GM03348 (cell line): Measurements from ENCODE around the gene COTL1.
"Not testable (repeated sequence)": the region's sequence is repeated elsewhere in the genome, so short reads cannot be mapped to it uniquely, and the experiment has no call there.

Experiments
- DNase-seq: peaks from one replicate; pipeline ENCODE4 v3.0.0; 2012; ENCODE audit warnings: low spot score

COTL1 gene

DNA sequence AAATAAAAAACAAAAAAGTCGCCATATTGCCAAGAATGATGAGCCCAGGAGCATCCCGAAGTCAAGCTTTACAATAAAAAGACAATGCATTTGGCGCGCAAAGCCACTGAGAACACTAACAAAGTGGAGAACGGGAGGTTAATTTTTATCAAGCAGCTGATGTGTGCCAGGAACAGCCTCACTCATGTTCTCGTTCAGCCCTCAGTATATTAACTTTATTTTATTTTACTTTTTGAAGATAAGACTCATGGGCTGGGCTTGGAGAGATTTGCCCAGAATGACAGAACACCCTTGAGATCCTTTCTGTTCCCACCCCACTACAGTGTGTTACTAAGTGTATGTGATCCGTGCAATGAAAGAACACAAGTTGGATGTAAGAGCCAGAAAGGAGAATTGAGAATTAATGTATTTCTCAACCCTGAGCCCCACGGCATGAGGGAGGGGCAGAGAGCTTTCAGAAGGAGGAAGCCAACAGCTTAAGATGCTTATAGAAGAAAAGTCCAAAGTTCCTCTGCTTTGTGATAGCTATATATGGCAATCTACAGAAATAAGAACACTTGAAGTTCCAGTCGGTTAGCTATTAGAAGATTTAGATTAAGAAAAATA is 48.4 kb downstream of the COTL1 start:
- no peak for DNase-seq

DNA sequence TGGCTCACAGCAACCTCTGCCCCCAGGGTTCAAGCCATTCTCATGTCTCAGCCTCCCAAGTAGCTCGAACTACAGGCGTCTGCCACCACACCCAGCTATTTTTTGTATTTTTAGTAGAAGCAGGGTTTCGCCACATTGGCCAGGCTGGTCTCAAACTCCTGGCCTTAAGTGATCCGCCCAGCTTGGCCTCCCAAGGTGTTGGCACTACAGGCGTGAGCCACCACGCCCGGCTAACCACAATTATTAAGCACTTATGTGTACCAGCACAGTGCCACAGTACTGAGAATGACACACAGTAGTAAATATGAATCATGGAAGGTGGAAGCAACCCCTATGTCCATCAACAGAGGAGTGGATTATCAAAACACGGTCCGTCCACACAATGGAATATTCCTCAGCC is 49.8 kb downstream of the COTL1 start:
- no peak for DNase-seq

GRCh38 chr16:84567286-84567962 is 50.5 kb downstream of the COTL1 start:
- no peak for DNase-seq

DNA sequence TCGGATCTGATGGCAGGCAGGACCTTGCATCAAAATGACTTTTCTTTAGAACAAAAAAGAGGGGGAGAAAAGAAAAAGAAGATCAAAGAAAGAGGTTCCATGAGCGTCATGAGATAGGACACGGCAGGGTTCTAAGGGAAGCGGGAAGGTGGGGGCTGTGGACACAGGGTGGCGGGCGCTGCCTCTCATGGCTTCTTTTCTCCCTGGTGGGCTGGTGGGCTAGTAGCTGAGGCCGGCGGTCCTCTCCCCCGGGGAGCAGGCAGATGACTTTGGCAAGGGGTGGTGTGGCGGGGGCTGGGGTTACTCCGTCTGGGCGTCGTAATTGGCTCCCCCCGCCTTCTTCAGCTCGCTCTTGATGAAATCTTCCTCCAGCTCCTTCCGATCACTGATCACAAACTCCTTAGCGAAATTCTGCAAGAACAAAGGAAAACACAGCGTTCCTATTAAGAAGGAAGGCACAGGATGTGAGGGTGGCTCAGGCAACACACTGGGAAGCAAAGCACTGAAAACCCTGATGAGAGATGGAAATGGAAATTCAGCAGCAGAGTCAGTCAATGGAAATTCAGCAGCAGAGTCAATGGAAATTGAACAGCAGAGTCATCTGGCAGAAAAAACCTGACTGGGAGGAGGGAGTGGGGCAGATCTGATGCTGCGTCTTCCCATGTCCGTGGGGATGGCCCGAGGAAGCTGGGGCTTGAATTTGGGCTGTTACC is 51.2 kb downstream of the COTL1 start:
- no peak for DNase-seq

- no peak for DNase-seq
Measured at GRCh38 chr16:84565669-84566495, 52.0 kb downstream of the COTL1 start.

DNA sequence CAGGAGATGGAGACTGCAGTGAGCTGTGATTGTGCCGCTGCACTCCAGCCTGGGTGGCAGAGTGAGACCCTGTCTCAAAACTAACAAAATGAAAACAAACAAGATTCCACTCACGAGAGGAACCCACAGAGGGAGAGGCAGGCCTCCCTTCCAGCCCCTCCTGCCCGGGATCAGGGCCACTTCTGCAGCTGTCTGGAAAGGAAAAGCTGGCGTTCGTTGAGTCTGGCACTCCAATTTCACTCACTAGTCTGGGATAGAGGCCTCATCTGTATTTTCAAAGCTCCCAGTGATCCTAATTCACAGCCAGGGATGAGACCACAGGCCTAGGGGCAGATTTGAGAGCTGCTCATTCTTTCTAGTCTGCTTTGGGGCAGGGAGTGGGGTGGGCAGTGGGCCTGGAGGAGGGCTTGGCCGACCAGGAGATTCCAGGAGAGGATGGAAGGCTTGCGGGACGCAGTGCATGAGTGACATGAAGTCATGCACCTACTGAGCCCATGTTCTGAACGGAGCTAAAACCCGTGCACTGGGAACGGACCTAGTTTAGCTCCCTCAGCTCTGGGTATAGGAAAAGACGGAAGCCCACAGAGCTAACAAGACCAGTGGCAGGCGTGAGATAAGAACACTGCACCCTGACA is 54.0 kb downstream of the COTL1 start:
- no peak for DNase-seq

DNA sequence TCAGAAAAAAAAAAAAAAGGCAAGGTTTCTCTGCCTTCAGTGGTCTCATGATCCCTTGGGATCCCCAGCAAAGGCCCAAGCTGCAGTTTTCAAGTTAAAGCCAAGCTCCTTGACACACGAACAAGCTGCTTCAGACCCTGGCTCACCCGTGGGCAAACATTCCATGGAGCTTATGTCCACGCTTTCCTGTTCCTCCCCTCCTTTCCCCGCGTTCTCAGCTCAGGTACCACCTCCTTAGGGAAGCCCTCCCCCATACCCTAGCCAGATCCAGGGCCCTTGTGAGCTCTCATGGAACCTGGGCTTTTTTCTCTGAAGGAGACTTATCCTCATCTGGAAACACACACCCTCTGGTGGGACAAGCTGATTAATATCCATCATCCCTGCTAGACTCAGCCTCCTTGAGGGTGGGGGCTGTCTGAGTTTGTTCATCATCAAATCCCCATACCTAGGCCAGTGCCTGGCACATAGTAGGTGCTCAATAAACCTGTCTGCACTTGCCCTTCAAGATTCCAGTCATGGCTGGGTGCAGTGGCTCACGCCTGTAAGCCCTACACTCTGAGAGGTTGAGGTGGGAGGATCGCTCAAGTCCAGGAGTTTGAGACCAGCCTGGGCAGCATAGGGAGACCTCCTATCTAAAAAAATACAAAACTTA is 54.7 kb downstream of the COTL1 start:
- no peak for DNase-seq

GRCh38 chr16:84562174-84562815 is 55.6 kb downstream of the COTL1 start:
- no peak for DNase-seq

GRCh38 chr16:84561291-84561690 is 56.6 kb downstream of the COTL1 start:
- DNase-seq = no peak

DNA sequence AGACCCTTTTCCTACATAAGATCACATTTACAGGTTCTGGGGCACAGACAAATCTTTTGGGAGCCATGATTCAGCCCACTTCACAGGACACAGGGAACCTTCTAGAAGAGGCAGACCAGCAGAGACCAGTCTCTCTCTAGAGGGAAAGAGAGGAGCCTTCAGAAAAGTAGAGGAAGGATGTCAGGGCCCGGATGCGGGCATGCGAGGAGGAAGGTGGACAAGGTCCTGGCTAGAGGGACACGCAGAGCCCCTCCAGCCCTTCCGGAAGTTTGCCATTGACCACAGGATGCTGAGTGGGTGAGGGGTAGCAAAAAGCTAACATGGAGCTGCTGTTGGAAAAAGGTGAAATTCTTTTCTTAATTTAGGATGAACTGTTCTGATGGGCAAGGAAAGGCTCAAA is 57.6 kb downstream of the COTL1 start:
- no peak for DNase-seq

DNA sequence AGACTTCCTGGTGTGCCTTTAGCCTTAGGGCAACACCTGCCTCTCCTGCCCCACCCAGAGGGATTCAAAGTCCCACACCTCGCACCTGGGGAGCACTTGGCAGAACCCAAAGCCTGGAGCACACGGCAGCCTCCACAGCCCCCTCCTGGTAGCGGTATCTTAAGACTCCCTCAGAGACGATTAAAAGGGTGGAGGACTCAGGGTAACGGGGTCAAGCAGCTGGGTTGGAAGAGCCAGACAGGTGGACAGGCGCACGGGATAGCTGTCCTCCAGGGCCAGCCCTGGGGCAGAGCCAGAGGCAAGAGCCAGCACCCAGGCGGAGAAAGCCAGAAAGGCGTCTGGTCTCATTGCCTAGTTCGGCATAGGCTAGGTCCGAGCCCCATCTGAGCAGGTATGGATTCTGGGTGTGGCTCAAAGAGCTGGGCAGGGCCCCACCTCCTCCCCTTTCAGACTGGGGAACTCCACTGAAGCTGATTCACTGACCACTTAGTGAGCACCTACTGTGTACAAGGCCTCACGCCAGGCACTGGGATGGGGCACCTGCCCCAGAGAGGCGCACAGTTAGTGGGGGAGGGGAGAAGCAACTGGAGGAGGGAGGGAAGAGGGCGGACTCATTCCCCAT is 58.5 kb downstream of the COTL1 start:
- DNase-seq = no peak

DNA sequence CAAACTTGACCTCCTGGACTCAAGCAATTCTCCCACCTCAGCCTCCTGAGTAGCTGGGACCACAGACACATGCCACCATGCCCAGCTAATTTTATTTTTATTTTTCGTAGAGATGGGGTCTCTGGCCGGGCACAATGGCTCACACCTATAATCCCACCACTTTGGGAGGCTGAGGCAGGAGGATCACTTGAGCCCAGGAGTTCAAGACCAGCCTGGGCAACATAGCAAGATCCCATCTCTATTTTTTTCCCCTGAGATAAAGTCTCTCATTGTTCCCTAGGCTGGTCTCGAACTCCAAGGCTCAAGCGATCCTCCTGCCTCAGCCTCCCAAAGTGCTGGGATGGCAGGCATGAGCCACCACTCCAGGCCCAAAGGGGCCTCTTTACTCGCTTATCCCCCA is 59.0 kb downstream of the COTL1 start:
- DNase-seq = not testable (repeated sequence)

DNA sequence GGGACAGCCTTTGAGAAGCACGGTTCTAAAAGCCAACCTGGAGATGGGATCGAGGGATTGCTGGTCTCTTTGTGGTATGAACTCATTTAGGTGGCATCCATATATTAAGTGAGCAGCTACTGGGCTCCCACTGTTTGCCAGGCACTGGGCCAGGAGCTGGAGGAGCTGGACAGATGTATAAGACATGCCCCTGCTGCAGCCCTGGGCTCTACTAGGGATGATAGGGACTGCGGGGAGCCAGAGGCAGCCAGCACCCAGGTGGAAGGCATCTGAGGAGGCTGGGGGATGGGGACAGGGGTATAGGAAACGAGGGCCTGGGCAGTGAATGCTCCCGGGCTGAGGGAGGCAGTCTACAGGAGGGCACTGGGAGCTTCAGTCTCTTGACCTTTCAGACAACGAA is 60.4 kb downstream of the COTL1 start:
- no peak for DNase-seq

DNA sequence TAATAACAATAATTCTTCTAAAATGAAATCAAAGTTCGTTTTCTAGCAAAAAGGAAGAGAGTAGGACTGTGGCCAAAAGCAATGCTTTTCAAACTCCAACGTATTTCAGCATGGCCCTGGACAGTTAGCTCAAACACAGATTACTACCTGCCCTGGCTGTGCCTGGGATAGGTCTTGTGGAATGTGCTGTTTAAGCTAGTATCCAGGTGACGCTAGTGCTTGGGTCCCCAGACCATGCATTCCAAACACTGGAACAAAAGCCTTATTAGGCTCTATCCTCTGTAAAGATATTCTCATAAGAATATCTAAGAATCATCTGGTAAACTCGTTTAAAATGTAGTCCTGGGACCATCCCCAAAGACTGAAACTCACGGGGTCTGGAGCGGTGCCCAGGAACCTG is 60.8 kb downstream of the COTL1 start:
- DNase-seq = no peak

DNA sequence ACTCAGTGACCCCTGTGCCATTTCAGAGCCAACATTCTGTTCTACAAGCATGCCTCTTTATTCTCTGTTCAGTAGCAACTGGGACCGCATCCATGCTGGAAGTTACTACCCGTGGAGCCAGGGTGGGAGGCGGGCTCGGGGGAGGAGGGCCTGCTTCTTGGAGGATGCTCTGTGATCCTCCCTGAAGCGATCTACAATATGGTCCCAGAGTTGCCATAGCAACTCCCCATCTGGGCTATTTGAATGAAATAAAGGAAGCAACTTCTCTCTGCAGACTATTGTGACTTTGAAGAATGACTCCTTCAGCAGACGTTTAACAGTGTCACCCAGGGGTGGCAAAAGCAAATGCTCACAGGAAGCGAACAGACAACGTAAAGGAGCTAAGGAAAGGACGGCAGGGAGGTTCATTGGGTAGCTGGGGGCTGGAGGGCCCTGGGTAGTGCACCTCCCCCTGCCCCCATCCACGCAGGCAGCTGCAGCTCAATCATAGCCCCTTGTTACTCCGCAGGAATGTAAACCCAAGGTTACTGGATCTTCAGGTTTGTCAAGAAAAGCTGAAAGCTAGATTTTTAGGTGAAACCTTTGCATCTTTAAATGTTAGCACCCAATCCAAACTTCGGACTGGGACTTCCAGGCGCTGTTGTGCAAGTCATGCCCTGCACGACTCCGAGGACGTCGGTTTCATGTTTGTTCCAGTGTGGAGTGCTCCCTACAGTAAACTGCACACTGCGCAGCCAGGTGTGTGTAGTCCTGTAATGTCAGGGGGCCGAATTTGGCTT is 62.3 kb downstream of the COTL1 start:
- DNase-seq = no peak

DNA sequence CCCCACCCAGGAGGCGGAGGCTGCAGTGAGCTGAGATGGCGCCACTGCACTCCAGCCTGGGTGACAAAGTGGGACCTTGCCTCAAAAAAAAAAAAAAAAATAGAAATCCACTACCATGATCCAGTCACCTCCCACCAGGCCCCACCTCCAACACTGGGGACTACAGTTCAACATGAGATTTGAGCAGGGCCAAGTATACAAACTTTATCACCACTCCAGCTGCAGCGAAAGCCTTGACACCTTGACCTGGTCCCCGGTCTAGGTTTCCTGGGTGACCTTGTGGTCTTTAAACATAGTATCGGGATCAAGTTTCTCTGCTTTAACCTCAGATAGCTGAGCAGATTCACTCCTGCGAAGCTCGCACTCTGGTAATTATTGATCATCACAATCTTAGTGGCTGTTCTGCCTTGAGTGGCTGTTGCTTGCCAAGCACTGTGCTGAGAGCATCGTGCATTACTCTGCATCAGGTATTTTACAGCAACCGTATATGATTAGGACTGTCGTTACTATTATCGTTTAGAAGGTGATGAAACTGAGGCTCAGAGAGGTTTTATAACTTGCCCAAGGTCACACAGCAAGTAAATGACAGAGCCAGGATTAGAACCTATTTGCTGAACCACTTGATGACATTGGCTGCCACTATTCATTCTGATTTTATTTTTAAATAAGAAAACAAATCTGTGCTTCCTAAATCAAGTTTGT is 63.1 kb downstream of the COTL1 start:
- DNase-seq = no peak

DNA sequence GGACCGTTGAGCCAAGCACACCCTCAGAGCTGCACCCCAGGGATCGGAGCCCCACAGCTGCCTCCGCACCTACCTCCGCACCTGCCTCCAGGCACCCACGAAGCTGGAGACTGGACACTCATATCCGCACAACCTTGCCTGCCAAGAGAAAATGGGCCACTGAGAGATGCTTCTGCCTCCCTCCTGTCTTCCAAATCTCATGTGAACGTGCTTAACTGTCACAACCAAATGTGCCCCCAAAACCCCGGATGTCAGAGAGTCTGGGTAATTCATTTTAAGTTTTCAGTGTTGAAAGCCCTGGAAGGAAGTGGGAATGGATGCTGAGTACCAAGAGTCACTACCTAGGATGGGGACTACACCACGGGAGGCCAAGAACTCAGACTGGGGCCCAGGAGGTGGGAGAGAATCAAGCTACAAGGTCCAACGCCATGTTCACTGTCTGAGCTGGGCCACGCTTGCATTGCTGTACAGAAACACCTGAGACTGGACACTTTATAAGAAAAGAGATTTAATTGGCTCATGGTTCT is 63.9 kb downstream of the COTL1 start:
- no peak for DNase-seq

DNA sequence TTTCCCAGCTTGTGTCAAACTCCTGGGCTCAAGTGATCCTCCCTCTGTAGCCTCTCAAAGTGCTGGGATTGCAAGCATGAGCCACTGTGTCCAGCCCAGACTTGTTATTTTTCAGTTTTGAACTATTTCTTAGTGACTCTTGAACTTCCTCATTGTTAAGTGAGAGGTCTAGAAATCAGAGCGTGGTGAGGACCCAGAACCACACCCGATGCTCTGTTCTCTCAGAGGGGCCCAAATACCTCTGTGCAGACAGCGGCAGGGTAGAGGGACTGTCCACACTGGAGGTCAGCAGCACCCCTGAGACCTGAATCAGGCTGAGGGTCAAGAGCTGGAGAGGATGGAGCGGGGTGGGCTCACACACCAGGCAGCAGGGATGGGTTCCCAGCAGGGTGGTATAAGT is 65.7 kb downstream of the COTL1 start:
- DNase-seq = no peak

GRCh38 chr16:84550096-84550495 is 67.8 kb downstream of the COTL1 start:
- DNase-seq = no peak
